Brain pericyte (primary cell): ENCODE data around the gene NEGR1.

ENCODE experiments used
- DNase-seq: peaks from one replicate; pipeline ENCODE4 v3.0.0-alpha.2; 2012; ENCODE audit warnings: low read depth, low spot score

NEGR1 gene

GRCh38 chr1:72119491-72119890 is 162.8 kb downstream of the NEGR1 start:
- no peak for DNase-seq

DNA sequence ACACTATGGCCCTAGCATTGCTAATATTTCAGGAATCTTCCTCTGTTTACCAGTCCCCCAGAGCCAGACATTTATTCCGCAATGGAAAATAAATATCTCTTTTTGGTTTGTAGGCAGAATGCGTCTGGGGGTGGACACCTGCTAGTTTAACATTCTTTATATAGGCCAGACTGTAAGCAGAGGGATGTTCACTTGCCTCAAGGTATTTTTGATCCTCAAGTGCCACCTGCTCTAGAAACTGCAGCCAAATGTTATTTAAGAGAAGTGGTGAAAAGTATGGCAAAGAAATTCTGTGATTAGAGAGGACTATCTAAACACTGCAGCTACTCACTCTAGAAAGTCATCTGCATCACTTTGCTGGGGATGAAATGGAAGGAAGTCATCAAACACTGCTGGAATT is 164.7 kb downstream of the NEGR1 start:
- no peak for DNase-seq

DNA sequence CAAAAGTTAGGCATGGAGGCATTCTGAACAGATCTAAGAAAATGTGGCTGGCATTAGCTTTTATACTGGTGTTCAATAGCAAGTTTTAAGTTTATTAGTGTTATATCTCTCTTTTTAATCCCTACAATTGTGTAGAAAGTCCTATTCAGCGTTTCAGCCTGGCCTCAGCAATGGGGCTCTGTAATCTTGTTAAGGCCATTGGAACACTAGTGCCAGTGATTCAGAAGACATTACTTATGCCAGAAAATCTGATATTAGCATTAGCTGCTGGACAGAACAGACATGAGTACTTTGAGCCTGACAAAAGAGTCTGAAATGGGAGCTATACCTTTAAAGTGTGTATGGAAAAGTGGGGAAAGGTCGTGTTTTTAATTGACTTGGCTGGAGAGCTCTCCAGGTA is 167.0 kb downstream of the NEGR1 start:
- DNase-seq = no peak

DNA sequence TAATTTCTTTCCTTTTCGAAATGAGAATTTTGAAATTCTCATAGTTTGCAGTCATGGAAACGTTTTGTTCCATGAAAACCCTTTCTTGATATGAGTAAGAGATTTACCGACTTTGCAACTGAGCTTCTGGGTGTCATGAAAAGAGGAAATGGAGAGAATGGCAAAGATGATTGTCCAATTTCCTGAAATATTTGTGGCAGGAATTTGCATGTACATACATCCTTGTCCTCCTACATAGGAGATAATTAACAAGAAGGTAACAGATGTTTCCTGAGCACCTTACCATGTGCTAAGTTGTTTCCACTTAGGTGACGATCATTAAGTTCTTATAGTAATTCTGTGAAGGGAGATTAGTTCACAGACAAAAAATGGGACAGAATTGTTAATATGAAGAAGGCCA is 170.7 kb downstream of the NEGR1 start:
- no peak for DNase-seq

DNA sequence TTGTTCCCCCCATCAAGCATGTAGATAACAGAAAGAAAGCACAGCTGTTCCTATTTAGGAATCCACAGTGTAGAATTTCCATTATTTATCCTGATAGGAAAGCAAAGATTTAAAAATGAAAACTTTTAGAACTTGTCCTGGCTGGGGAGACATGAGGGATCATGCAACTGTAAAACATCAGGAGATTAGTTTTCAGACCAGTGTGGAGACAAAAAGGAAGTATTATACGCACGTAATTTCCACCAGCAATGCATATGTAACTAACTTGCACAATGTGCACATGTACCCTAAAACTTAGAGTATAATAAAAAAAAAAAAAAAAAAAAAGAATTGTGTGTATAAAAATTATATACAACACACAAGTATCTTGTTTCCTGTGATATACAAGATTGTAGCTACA is 172.4 kb downstream of the NEGR1 start:
- DNase-seq = no peak

- DNase-seq = no peak
Measured at GRCh38 chr1:72105201-72105600, 177.1 kb downstream of the NEGR1 start.

DNA sequence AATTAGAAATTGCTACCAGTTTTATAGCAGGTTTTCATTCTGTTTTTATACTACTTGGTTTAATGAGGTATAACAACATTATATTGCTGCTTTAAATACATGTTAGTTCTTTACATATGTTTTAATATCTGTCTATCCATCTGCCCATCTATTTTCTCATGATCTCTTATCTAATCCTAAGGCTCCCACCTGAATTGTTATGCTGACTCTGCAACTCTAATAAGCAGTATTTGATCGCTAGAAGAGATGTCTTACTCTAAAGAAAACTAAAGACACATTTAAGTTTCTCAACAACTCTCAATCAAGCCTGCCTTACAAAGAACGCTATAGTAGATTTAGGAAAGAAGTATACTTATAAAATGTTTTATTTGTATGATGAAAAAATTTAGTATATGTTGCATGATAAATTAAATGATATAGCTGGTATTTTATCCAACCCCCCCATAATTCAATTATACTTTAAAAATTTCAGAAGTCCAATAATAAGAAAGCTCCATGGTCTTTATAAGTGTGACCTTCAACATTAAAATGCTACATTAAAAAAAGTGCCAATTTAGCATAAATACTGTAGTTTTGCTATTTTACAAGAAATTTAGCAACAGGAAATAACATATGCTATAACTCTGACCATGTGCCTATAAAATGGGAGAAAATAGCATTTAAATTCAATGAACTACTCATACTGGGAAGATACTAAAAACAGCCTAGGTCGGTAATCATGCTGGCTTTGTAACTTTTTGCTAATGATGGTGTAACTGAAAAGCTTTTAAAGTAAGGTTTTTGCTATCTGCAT is 180.3 kb downstream of the NEGR1 start:
- no peak for DNase-seq

GRCh38 chr1:72100771-72101170 is 181.6 kb downstream of the NEGR1 start:
- no peak for DNase-seq

DNA sequence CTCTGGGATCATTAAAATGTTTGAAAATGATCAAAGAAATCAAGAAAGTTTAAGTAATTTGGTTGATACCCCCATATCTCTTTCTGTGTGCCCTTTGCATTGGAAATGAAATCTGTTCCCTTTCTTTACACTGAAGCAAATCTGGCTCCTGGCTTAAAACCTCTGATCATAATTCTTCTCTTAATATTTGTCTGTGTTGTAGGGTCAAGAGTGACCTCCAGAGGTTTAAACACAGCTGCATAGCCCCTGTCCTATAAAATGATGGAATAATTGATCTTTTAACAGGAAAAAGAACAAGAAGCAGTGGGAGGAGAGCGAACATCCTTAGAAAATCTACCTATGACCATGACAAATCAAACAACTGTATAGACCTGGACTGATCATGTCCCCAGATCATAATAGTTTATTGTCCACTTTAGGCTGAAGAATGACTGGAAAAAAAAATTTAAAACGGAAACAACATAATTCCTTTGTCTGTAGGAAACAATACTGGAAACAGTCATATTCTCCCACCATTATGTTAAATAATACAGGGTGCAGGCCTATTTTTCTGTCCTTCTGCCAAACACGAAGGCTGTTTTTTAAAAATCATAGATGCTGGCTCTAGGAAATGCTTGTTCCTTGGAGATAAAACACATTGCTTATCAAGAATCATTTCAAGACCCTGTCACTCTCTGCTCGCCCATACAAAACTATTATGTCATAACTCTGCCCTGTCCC is 184.3 kb downstream of the NEGR1 start:
- no peak for DNase-seq

GRCh38 chr1:72094209-72094608 is 188.1 kb downstream of the NEGR1 start:
- DNase-seq = no peak

DNA sequence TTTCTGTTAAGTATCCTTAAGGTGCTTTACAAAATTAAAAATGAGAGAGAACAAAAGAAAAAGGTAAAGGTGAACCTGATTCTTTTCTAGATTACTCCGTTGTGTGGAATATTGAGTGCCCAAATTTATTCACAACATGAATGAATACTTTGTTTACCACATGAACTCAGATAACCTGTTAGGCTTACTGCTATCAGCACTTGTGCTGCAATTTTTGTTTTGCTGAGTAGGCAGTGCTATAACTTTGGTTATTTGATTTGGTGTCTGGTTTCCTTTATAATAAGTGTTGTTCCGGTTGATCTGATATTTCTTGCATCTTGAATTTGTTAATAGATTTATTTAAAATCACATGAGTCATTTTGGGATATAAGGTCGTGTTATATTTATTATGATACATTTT is 195.9 kb downstream of the NEGR1 start:
- DNase-seq = no peak

GRCh38 chr1:72075425-72075824 is 206.9 kb downstream of the NEGR1 start:
- no peak for DNase-seq

GRCh38 chr1:72066431-72066830 is 215.9 kb downstream of the NEGR1 start:
- DNase-seq = no peak

DNA sequence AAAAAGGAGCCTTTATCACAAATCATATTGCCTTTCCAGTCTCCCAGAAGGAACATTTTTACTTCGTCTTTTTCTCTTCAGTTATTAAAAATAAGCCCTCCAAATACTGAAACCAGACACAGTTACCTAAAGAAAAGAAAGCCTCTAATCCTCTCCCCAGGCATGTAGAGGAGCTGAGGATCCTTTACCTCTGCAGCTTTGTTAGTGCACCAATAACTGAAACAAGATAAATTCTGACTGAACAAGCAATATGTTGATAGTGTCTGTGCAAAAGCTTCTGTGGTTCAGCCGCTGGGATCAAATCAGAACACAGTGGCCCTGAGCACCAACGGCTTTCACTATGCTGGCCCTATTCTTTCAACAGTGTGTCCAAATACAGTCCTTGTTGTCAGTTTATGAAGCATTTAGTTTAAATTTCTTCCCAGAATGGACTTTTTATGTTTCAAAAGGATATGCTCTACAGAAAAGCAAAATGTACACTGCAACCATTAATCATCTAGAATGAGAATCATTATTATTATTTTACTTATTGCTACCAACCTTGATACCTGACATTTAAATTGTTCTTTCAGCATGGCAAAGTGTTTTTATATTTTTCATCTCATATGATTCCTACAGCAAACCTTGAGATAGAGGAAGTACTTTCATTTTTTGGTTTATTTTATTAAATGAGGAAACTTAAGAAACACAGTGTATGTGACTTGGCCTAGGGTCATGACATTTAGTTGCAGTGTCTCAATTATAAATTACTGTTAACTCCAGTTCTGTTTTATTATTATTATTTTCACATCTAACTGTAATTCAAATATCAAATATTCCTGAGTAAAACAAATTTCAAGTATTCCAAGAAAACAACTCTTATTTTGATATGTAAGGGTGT is 217.9 kb downstream of the NEGR1 start:
- DNase-seq = no peak

- no peak for DNase-seq
Measured at GRCh38 chr1:72063364-72064044, 218.8 kb downstream of the NEGR1 start.

DNA sequence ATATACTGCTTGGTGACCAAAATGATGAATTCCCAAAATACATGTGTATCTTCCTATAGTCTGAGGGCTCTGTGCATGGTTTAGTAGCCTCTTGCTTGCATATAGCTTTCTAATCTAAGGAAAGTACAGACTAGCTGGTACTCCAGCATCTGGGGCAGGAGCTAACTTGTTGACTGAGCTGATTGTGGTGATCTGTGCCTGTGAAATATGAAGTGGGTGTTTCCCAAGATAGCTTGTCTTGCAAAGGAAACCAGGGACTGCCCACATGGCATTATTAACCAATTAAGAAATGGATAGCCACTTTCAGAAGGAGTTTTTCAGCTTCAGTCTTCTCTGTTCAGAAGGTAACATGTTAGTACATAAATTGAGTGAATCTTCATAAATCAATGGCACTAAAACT is 219.8 kb downstream of the NEGR1 start:
- no peak for DNase-seq

DNA sequence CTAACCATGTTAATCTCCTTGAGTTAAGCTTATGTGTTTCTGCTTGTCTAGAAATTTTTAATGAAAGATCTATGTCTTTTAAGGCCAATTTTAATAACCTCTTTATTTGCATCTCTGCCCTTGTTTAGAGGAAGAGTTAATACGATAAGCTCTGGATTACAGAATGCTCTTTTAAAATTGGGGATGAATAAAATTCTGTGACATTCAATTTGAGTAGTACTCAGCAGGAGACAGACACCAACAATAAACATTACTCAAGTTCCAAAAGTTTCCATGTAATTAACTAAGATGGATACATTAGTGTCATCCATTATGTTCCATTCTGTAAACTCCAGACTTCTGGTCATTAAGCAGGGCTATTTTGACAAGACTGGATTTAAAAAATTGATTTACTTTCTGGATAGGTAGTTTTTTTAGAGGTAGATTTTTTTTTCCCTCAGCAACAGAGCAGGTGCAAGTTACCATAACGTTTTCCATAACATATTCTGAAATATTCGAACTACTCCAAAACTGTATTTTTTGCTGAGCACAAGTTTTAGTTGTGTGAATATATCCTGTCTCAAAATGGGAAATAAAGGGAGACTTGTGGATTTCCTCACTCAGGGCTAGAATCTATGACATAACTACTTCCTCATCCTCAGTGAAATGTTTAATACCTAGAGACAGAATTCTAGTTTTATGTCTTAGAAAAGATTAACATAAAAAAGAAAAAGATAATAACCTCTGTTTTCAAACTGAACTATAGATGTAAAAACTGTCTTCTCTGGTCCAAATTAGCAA is 221.7 kb downstream of the NEGR1 start:
- no peak for DNase-seq

DNA sequence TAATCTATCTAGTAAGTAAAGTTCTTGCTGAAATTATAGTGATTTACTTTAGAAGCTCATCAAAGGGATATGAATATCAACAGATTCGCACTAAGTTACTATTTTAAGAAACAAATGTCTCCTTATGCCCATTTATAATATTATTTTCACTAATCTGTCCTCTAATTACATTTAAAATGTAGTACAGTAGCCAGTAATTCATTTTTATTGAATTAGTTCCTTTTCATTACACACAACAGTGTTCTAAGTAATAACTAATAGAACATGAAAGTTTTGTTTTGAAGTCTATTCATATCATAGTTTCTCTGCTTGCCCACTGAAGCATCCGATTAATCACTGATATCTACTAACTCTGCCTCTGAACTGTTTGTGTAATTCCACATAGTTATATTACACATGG is 225.8 kb downstream of the NEGR1 start:
- DNase-seq = no peak

- DNase-seq = no peak
Measured at GRCh38 chr1:72051538-72051937, 230.8 kb downstream of the NEGR1 start.

DNA sequence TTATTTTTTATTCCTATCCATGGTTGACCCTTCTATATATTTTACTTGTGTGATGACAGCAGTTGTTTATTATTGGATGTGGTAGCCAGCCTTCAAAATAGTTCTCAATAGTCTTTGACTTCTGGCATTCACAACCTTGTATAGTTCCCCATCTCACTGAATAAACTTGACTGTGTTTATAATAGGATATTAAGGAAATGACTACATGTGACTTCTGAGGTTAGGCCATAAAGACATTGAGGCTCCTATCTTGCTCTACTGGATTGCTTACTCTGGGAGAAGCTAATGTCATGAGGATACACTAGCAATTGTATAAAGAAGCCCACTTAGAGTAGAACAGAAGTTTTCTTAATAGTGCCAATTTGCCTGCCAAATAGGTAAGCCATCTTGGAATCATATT is 231.8 kb downstream of the NEGR1 start:
- no peak for DNase-seq

- no peak for DNase-seq
Measured at GRCh38 chr1:72037745-72038343, 244.5 kb downstream of the NEGR1 start.
